H1 (cell line): ENCODE measurements around the gene MAST1.

Experiments
- BCL11A ChIP-seq, 2 experiments: IDR thresholded peaks; one replicate each; pipeline ENCODE4 v1.6.1; 2011; ENCODE audit warnings: low read depth in 2 of 2, low read length in 2 of 2, mild to moderate bottlenecking in 2 of 2
- CHD2 ChIP-seq: IDR thresholded peaks from 2 replicates; pipeline ENCODE4 v1.6.1; 2012; ENCODE audit warnings: low read length, improper control_type of control experiment
- EP300 ChIP-seq, 2 experiments: IDR thresholded peaks; 1 replicate in 1 of 2; 2 replicates in 1 of 2; pipeline ENCODE4 v1.6.1; 2011 to 2012; ENCODE audit warnings: low read depth in 2 of 2, low read length in 2 of 2, mild to moderate bottlenecking in 2 of 2, borderline replicate concordance in 1 of 2, inconsistent platforms in 1 of 2, moderate library complexity in 1 of 2
- EZH2 ChIP-seq: fragments of 200-600 bp; sonication (generic); IDR thresholded peaks from 2 replicates; pipeline ENCODE4 v1.7.1; 2012; ENCODE audit warnings: low read depth, mild to moderate bottlenecking, moderate library complexity, low read length, inconsistent platforms; ENCODE audit not compliant: severe bottlenecking
- HDAC6 ChIP-seq: IDR thresholded peaks from one replicate; pipeline ENCODE4 v1.7.1; 2012; ENCODE audit warnings: low read depth, mild to moderate bottlenecking, inconsistent platforms, low read length, moderate library complexity
- POLR2A ChIP-seq, 2 experiments: IDR thresholded peaks; 1 replicate in 1 of 2; 2 replicates in 1 of 2; pipeline ENCODE4 v1.6.1; 2011; ENCODE audit warnings: low read depth in 2 of 2, low read length in 2 of 2, mild to moderate bottlenecking in 2 of 2; ENCODE audit errors: control extremely low read depth in 1 of 2
- POLR2AphosphoS5 ChIP-seq: IDR thresholded peaks from 2 replicates; pipeline ENCODE4 v1.6.1; 2011; ENCODE audit warnings: low read depth, low read length
- SIN3A ChIP-seq, 2 experiments: IDR thresholded peaks in 1 of 2; conservative IDR thresholded peaks in 1 of 2; 2 replicates each; pipeline ENCODE4 v1.6.1; 2011 to 2012; ENCODE audit warnings: low read length in 2 of 2, improper control_type of control experiment in 1 of 2, low read depth in 1 of 2, mild to moderate bottlenecking in 1 of 2
- TCF12 ChIP-seq: IDR thresholded peaks from 2 replicates; pipeline ENCODE4 v1.6.1; 2011; ENCODE audit warnings: low read depth, mild to moderate bottlenecking, low read length
- TF ChIP-seq, protein P1 (sequence below), 3 experiments: IDR thresholded peaks; 1 replicate in 2 of 3; 2 replicates in 1 of 3; pipeline versions ENCODE4 v1.5.1 to v1.6.1; 2011; ENCODE audit warnings: low read length in 3 of 3, mild to moderate bottlenecking in 3 of 3, inconsistent platforms in 2 of 3, low read depth in 1 of 3, moderate library complexity in 1 of 3; ENCODE audit not compliant: insufficient read depth in 1 of 3; ENCODE audit errors: control extremely low read depth in 1 of 3
- TF ChIP-seq, protein P2 (sequence below): IDR thresholded peaks from 2 replicates; pipeline ENCODE4 v1.6.1; 2012; ENCODE audit warnings: inconsistent platforms
- TF ChIP-seq, protein P3 (sequence below): IDR thresholded peaks from 2 replicates; pipeline ENCODE4 v1.6.1; 2011; ENCODE audit warnings: low read length, improper control_type of control experiment
- TF ChIP-seq, protein P4 (sequence below): IDR thresholded peaks from 2 replicates; pipeline ENCODE4 v1.6.1; 2012; ENCODE audit warnings: low read length, inconsistent platforms

DNA sequence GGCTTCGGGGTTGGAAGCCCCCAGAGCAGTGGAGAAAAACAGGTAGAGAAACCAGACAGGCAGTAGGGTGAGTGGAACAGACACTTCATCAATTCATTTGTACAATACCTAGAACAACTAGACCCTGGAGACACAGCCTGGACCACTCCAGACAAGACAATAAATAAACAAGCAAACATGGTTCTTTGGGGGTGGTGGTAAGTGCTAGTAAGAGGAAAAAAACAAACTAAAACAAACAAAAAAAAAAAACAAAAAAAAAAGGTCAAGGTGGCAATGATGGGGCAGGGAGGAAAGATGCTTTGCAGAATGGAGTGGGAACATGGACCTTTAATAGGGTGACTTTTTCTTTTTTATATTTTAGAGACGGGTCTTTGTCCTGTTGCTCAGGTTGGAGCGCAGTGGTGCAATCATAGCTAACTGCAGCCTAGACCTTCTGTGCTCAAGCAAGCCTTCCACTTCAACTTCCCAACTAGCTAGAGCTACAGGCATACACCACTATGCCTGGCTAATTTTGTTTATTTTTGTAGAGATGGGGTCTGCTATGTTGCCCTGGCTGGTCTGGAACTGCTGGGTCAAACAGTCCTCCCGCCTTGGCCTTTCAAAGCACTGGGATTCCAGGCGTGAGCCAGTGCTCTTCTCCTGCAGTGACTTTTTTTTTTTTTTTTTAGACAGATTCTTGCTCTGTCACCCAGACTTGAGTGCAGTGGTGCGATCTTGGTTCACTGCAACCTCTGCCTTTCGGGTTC, 43.9 kb upstream of the MAST1 start:
- TF ChIP-seq, protein P1, sequence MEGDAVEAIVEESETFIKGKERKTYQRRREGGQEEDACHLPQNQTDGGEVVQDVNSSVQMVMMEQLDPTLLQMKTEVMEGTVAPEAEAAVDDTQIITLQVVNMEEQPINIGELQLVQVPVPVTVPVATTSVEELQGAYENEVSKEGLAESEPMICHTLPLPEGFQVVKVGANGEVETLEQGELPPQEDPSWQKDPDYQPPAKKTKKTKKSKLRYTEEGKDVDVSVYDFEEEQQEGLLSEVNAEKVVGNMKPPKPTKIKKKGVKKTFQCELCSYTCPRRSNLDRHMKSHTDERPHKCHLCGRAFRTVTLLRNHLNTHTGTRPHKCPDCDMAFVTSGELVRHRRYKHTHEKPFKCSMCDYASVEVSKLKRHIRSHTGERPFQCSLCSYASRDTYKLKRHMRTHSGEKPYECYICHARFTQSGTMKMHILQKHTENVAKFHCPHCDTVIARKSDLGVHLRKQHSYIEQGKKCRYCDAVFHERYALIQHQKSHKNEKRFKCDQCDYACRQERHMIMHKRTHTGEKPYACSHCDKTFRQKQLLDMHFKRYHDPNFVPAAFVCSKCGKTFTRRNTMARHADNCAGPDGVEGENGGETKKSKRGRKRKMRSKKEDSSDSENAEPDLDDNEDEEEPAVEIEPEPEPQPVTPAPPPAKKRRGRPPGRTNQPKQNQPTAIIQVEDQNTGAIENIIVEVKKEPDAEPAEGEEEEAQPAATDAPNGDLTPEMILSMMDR (IDR thresholded peaks at IDR 0.05; ENCODE audit: control extremely low read depth in 1 of 3, insufficient read depth in 1 of 3, low read depth in 1 of 3, low read length in 3 of 3) = no peak
- TF ChIP-seq, protein P2, sequence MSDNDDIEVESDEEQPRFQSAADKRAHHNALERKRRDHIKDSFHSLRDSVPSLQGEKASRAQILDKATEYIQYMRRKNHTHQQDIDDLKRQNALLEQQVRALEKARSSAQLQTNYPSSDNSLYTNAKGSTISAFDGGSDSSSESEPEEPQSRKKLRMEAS = no peak
- TF ChIP-seq EP300 (IDR thresholded peaks at IDR 0.05; ENCODE audit: borderline replicate concordance in 1 of 2, low read depth in 2 of 2, low read length in 2 of 2) = no peak
- no peak for TF ChIP-seq EZH2
- no peak for TF ChIP-seq CHD2
- TF ChIP-seq, protein P3, sequence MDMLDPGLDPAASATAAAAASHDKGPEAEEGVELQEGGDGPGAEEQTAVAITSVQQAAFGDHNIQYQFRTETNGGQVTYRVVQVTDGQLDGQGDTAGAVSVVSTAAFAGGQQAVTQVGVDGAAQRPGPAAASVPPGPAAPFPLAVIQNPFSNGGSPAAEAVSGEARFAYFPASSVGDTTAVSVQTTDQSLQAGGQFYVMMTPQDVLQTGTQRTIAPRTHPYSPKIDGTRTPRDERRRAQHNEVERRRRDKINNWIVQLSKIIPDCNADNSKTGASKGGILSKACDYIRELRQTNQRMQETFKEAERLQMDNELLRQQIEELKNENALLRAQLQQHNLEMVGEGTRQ = no peak
- TF ChIP-seq POLR2A (IDR thresholded peaks at IDR 0.05; ENCODE audit: control extremely low read depth in 1 of 2, low read depth in 2 of 2, low read length in 2 of 2) = no peak
- TF ChIP-seq TCF12 = no peak
- no peak for TF ChIP-seq HDAC6
- no peak for TF ChIP-seq POLR2AphosphoS5
- no peak for TF ChIP-seq SIN3A (conservative IDR thresholded peaks at IDR 0.05 in 1 of 2, IDR thresholded peaks at IDR 0.05 in 1 of 2; ENCODE audit: low read depth in 1 of 2, low read length in 2 of 2)
- no peak for TF ChIP-seq BCL11A (IDR thresholded peaks at IDR 0.05; ENCODE audit: low read depth in 2 of 2, low read length in 2 of 2)
- TF ChIP-seq, protein P4, sequence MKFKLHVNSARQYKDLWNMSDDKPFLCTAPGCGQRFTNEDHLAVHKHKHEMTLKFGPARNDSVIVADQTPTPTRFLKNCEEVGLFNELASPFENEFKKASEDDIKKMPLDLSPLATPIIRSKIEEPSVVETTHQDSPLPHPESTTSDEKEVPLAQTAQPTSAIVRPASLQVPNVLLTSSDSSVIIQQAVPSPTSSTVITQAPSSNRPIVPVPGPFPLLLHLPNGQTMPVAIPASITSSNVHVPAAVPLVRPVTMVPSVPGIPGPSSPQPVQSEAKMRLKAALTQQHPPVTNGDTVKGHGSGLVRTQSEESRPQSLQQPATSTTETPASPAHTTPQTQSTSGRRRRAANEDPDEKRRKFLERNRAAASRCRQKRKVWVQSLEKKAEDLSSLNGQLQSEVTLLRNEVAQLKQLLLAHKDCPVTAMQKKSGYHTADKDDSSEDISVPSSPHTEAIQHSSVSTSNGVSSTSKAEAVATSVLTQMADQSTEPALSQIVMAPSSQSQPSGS = no peak; the same call in 1 of the 2 replicates
